Gastrocnemius medialis (tissue), 4 donors: ENCODE data around the gene HOXB5. TPM values are rescaled to one million over a fixed set of nuclear protein-coding genes. Genes with fewer than 3 reads are reported as not detected.

Experiments used
- ATAC-seq, 2 donors: fragments of 150-250 bp; one replicate each; pipeline ENCODE4 v1.9.1; 2016
- DNase-seq, 2 donors: peaks; one replicate each; pipeline ENCODE4 v3.0.0-alpha.2; 2019
- H3K27ac ChIP-seq, 4 donors: fragments of 200-600 bp; sonication (generic); 1 replicate in 1 of 4; 2 replicates in 3 of 4; pipeline ENCODE4 v1.5.1; 2016 to 2018; ENCODE audit warnings: mild to moderate bottlenecking in 2 of 4, moderate library complexity in 1 of 4
- H3K27me3 ChIP-seq, 3 donors: fragments of 200-600 bp; sonication (generic) in 2 of 3; 1 replicate in 1 of 3; 2 replicates in 2 of 3; pipeline versions ENCODE4 v1.5.1 to v1.6.0; 2016 to 2019; ENCODE audit warnings: mild to moderate bottlenecking in 1 of 3, moderate library complexity in 1 of 3
- H3K36me3 ChIP-seq, 2 donors: fragments of 200-600 bp; sonication (generic) in 1 of 2; one replicate each; pipeline ENCODE4 v1.5.1; 2017 to 2018
- H3K4me1 ChIP-seq, 2 donors: fragments of 200-600 bp; sonication (generic) in 1 of 2; one replicate each; pipeline ENCODE4 v1.5.1; 2016 to 2017; ENCODE audit warnings: mild to moderate bottlenecking in 2 of 2
- H3K4me3 ChIP-seq, 4 donors: fragments of 200-600 bp; sonication (generic) in 3 of 4; 1 replicate in 1 of 4; 2 replicates in 3 of 4; pipeline ENCODE4 v1.5.1; 2016 to 2019; ENCODE audit warnings: mild to moderate bottlenecking in 2 of 4
- H3K9me3 ChIP-seq, 3 donors: fragments of 200-600 bp; sonication (generic) in 2 of 3; 1 replicate in 1 of 3; 2 replicates in 2 of 3; pipeline ENCODE4 v1.5.1; 2016 to 2019
- POLR2A ChIP-seq, 2 donors: fragments of 450-650 bp; IDR thresholded peaks; one replicate each; pipeline ENCODE4 v1.6.1; 2017; ENCODE audit warnings: antibody characterized with exemption in 2 of 2, mild to moderate bottlenecking in 2 of 2, moderate library complexity in 2 of 2
- in situ Hi-C, 4 donors: fragments of 200-750 bp; cut with MboI; loops; one replicate each; pipeline versions ENCODE4 v1.15.0 to v1.8.0; 2017; ENCODE audit warnings: low sequenced_read_pairs in 4 of 4
- intact Hi-C: fragments of 100-400 bp; cut with DNase I; formaldehyde crosslinking; loops from one replicate; pipeline ENCODE4 v1.15.1; 2023; ENCODE audit warnings: low total_unique reads
- total RNA-seq, 4 donors: library from RNA; depleted of rRNA; stranded (reverse); fragments of >200 nt; gene quantifications; one replicate each; pipeline versions ENCODE4 v1.1.0 to v1.2.3, GENCODE V29; 2016
- TF ChIP-seq, protein P1 (sequence below), 5 experiments: fragments of 450-650 bp in 3 of 5; fragments of 200-600 bp in 2 of 5; sonication (generic) in 2 of 5; IDR thresholded peaks in 4 of 5; conservative IDR thresholded peaks in 1 of 5; 1 replicate in 4 of 5; 2 replicates in 1 of 5; pipeline ENCODE4 v1.5.1; 2016 to 2019; ENCODE audit warnings: antibody characterized with exemption in 5 of 5, mild to moderate bottlenecking in 3 of 5, moderate library complexity in 3 of 5

The HOXB5 gene
- total RNA-seq, 4 donors from 2014 or later, result not detected

DNA sequence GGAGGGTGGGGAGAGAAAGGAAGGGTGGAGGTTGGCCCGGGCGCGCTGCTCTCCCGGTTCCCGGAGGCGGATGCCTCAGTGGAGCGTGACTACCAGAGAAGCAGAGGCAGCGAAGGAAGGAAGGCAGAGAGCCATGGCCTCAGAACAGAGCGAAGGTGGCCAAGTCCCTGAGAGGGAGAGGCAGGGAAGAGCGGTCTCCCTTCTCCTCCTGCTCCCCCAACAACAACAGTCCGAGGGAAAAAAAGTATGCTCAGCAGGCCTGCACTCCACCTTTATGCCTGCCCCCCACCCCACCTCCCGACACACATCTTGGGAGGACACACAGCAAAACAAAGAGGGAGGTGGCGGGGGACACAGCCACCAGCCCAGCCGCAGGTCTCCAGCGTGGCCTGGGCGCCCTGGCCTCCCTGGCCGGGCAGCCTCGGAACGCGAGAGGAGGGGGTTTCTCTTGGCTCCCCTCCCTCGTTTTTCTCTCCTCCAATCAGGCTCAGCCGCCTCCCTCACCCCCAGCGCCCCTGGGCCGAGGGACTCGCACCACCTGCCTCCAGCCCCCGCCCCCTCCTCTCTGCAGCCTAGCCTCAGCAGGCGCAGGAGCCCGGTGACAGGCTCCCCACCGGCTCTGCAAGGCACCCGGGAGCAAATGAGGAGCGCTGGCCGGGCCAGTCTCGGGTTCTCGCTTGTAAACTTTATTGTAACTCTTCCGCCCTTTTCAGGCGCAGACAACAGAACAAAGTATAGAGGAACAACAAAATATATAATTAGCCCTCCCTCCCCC is 18.3 kb upstream of the HOXB5 start:
- peak overlapping the region in 3 of 4 donors; percentile 65 to 66 (median 65) for H3K27ac ChIP-seq
- H3K4me1 ChIP-seq, result peaks cover 4 to 27% of the 10 kb centered on the region in 2 donors
- H3K36me3 ChIP-seq, result no peaks in the 10 kb centered on the region
- no peak for TF ChIP-seq POLR2A (IDR thresholded peaks at IDR 0.05)
- TF ChIP-seq, protein P1, sequence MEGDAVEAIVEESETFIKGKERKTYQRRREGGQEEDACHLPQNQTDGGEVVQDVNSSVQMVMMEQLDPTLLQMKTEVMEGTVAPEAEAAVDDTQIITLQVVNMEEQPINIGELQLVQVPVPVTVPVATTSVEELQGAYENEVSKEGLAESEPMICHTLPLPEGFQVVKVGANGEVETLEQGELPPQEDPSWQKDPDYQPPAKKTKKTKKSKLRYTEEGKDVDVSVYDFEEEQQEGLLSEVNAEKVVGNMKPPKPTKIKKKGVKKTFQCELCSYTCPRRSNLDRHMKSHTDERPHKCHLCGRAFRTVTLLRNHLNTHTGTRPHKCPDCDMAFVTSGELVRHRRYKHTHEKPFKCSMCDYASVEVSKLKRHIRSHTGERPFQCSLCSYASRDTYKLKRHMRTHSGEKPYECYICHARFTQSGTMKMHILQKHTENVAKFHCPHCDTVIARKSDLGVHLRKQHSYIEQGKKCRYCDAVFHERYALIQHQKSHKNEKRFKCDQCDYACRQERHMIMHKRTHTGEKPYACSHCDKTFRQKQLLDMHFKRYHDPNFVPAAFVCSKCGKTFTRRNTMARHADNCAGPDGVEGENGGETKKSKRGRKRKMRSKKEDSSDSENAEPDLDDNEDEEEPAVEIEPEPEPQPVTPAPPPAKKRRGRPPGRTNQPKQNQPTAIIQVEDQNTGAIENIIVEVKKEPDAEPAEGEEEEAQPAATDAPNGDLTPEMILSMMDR (IDR thresholded peaks at IDR 0.05 in 4 of 5, conservative IDR thresholded peaks at IDR 0.05 in 1 of 5), result no peak
- intact Hi-C loops (loop anchor here (2.0 kb wide), 1 partner anchor 33 kb away; the partner anchor contains the start of gene HOXB4), in situ Hi-C loops (no loop called here)
- DNase-seq (no peak), ATAC-seq (no peak)
- H3K9me3 ChIP-seq, result no peaks in the 10 kb centered on the region
- H3K27me3 ChIP-seq, result peaks cover 95 to 98% (median 98%) of the 10 kb centered on the region in 3 donors
- H3K4me3 ChIP-seq, result peak overlapping the region; percentile 45 to 64 (median 51)

DNA sequence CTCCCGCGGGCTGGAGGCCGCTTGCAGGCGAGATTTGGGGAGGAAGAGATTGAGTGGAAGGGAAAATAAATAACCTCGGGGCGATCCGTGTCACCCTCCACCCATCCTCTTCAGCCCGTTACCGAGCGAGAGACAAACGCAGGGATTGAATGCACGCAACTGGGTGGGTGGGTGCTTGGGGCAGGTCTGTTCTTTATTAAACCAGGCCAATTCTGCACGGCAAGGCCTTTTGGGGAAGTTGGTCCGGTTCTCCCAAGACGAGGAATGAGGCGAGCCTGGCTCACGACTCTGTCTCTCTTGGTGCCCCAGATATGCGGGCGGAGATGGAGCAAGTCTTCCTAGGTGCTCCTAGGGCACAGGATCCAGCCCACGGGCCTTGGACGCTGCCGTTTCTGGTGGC is 17.6 kb upstream of the HOXB5 start:
- H3K4me1 ChIP-seq, result peaks cover 4 to 27% of the 10 kb centered on the region in 2 donors
- DNase-seq (no peak), ATAC-seq (no peak)
- intact Hi-C loops (loop anchor here (2.0 kb wide), 1 partner anchor 32 kb away; the partner anchor contains the start of gene HOXB4), in situ Hi-C loops (no loop called here)
- H3K36me3 ChIP-seq, result no peaks in the 10 kb centered on the region
- H3K27me3 ChIP-seq, result peaks cover 94 to 98% (median 98%) of the 10 kb centered on the region in 3 donors
- H3K27ac ChIP-seq, result peak overlapping the region in 3 of 4 donors; percentile 65 to 66 (median 65)
- H3K9me3 ChIP-seq, result no peaks in the 10 kb centered on the region
- peak overlapping the region; percentile 45 to 64 (median 56) for H3K4me3 ChIP-seq
- TF ChIP-seq, protein P1 (IDR thresholded peaks at IDR 0.05 in 4 of 5, conservative IDR thresholded peaks at IDR 0.05 in 1 of 5), result no peak
- no peak for TF ChIP-seq POLR2A (IDR thresholded peaks at IDR 0.05)

DNA sequence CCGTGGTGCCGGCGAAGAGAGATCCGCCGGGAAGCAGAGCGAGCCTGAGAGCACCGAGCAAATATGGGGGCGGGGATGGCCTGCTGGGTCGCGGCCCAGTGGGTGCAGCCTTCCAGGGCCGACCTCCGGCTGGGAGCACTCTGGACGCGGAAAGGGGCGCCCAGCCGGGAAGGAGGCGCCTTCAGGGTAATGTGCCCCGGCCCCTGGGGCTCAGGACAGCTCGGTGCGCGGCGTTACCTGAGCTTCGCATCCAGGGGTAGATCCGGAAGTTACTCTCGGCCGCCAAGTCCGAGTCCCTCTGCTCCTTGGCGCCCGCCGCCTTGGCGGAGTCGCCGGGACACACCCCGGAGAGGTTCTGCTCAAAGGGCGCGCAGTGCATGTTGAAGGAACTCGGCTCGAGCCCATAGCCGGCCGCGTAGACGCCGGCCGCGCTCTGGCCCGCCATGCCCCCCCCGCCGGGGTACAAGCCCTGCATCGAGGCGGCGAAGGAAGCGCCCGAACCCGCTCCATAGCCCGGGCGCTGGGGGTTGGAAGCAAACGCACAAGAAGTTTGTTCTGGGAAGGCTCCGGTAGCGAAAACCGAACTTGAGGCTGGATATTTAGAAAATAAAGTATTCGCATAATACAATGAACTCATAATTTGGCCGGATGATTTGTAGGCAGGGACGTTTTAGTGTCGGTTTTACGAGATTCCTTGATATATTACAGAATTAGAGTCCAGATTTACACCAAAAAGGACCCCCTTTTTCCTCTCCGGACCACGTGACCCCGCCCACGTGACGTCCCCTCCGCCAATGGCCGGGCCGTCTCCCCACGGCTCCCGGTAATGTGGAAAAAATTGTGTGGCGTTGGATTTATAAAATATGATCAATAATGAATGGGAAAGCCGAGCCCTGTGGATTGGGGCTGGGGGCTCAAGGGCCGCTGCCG is 17.0 kb upstream of the HOXB5 start, which contains the start of gene HOXB7:
Gene HOXB7 (minus strand): TSS at position 736 of the 930 bp plus-strand sequence. CDS start 99 bp downstream, at position 637.
- intact Hi-C loops (loop anchor here (2.0 kb wide), 1 partner anchor 32 kb away; the partner anchor contains the start of gene HOXB4), in situ Hi-C loops (no loop called here)
- peak within 1 kb of the TSS; percentile 16 to 66 (median 65) for H3K27ac ChIP-seq
- H3K36me3 ChIP-seq, result no peaks in the 10 kb centered on the region
- no peaks in the 10 kb centered on the region for H3K9me3 ChIP-seq
- H3K27me3 ChIP-seq, result peaks cover 94 to 98% (median 98%) of the 10 kb centered on the region in 3 donors
- no peak for TF ChIP-seq POLR2A (IDR thresholded peaks at IDR 0.05)
- TF ChIP-seq, protein P1 (IDR thresholded peaks at IDR 0.05 in 4 of 5, conservative IDR thresholded peaks at IDR 0.05 in 1 of 5), result no peak
- DNase-seq (peak in 1 of 2 donors; percentile 39), ATAC-seq (peak; percentile 25 to 48)
- H3K4me3 ChIP-seq, result peak within 1 kb of the TSS; percentile 45 to 64 (median 56)
- peaks cover 4 to 27% of the 10 kb centered on the region in 2 donors for H3K4me1 ChIP-seq

DNA sequence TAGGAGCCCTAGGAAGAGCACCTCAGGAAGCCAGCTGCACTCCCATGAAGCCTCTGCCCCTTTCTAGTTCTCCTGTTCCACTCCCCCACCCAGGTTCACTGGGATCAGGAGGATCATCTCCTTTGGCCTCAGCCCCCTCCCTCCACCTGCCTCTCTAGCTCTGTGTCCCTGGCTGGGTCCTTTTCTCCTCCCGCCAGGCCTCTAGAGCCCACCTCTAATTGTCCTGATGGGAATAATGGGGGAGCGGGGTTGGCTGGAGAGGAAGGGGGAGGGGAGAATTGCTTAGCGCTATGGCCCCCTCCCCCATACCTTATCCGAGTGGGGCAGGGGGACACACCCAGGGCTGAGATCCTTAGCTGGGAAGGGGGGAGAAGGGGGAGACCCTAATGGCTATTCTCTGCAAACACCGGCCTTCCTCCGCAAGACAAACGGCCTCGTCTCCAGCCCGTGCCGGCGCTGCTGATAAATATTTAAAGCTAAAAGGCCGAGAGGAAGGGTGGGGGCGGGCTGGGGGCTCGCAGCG is 16.2 kb upstream of the HOXB5 start:
- in situ Hi-C loops, result no loop called here
- intact Hi-C loops, result loop anchor here (2.0 kb wide), 1 partner anchor 31 kb away; the partner anchor contains the start of gene HOXB4
- Histone ChIP-seq H3K27ac (peak overlapping the region in 3 of 4 donors; percentile 65 to 66 (median 65)), H3K27me3 (peaks cover 94 to 98% (median 98%) of the 10 kb centered on the region in 3 donors), H3K4me3 (peak overlapping the region; percentile 45 to 64 (median 56)), H3K9me3 (no peaks in the 10 kb centered on the region), H3K36me3 (no peaks in the 10 kb centered on the region), H3K4me1 (peaks cover 4 to 27% of the 10 kb centered on the region in 2 donors)
- ATAC-seq (no peak), DNase-seq (no peak)
- TF ChIP-seq POLR2A (IDR thresholded peaks at IDR 0.05), result no peak
- TF ChIP-seq, protein P1 (IDR thresholded peaks at IDR 0.05 in 4 of 5, conservative IDR thresholded peaks at IDR 0.05 in 1 of 5), result no peak
